IMR-90 (cell line): Measurements from ENCODE around the gene CTSS. TPM values are rescaled to one million over a fixed set of nuclear protein-coding genes. Genes with fewer than 3 reads are reported as not detected.
A peak's percentile ranks its signal among the peaks of the same experiment; 100 is the strongest.
"Not testable (repeated sequence)": the region's sequence is repeated elsewhere in the genome, so short reads cannot be mapped to it uniquely, and the experiment has no call there.

Experiments used
- ATAC-seq: fragments of 200-7000 bp; cut with Tn5 transposase; 2 replicates; pipeline ENCODE4 v1.9.1; 2020; ENCODE audit warnings: low read depth, mild to moderate bottlenecking, moderate library complexity
- BruUV-seq: library from RNA; stranded (reverse); fragments of 400-500 nt; replicated peaks from 2 replicates; lab custom pipeline; 2021; lab: Mats Ljungman, UMichigan
- CTCF ChIA-PET: fragments of 300-600 bp; formaldehyde crosslinking; extraction: SDS; loops from one replicate; lab custom pipeline; 2021; ENCODE audit warnings: antibody characterized with exemption; lab: Yijun Ruan, JAX
- POLR2A ChIA-PET: fragments of 300-600 bp; sonication (Branson Sonifier 250); formaldehyde crosslinking; loops from one replicate; lab custom pipeline; 2022; ENCODE audit warnings: antibody characterized with exemption; ENCODE audit not compliant: unreplicated experiment; lab: Charles Lee
- DNase-seq: peaks from one replicate; pipeline ENCODE4 v3.0.0; 2013
- H2AFZ ChIP-seq: replicated peaks from 2 replicates; pipeline ENCODE3; 2013; ENCODE audit warnings: low read length, mild to moderate bottlenecking; ENCODE audit not compliant: poor library complexity
- H2AK5ac ChIP-seq: 2 replicates; pipeline ENCODE4 v1.6.1; 2013; ENCODE audit warnings: low read depth, low read length, inconsistent platforms
- H2AK9ac ChIP-seq: replicated peaks from 2 replicates; pipeline ENCODE3; 2013; ENCODE audit warnings: mild to moderate bottlenecking, low read depth, low read length, moderate library complexity; ENCODE audit not compliant: poor library complexity
- H2BK120ac ChIP-seq: 2 replicates; pipeline ENCODE4 v1.6.1; 2013; ENCODE audit warnings: low read depth, low read length, inconsistent platforms
- H2BK15ac ChIP-seq: 3 replicates; pipeline ENCODE4 v1.6.1; 2013; ENCODE audit warnings: low read depth, low read length, inconsistent platforms
- H2BK20ac ChIP-seq: 2 replicates; pipeline ENCODE4 v1.6.1; 2013; ENCODE audit warnings: low read depth, mild to moderate bottlenecking, inconsistent platforms, low read length, moderate library complexity
- H2BK5ac ChIP-seq: 2 replicates; pipeline ENCODE4 v1.6.1; 2013; ENCODE audit warnings: mild to moderate bottlenecking, low read depth, low read length, inconsistent platforms; ENCODE audit not compliant: poor library complexity, severe bottlenecking
- H3K14ac ChIP-seq: replicated peaks from 2 replicates; pipeline ENCODE4 v1.6.1; 2013; ENCODE audit warnings: low read depth, low read length, inconsistent platforms
- H3K18ac ChIP-seq: 2 replicates; pipeline ENCODE4 v1.6.1; 2013; ENCODE audit warnings: low read depth, low read length, control low read depth
- H3K23ac ChIP-seq: 2 replicates; pipeline ENCODE4 v1.6.1; 2013; ENCODE audit warnings: low read depth, low read length, inconsistent platforms
- H3K27ac ChIP-seq: 2 replicates; pipeline ENCODE4 v1.5.1; 2013; ENCODE audit warnings: mild to moderate bottlenecking, control low read depth, low read length; ENCODE audit not compliant: insufficient read depth
- H3K27me3 ChIP-seq: 2 replicates; pipeline ENCODE4 v1.6.1; 2013; ENCODE audit warnings: low read length; ENCODE audit not compliant: control insufficient read depth, insufficient read depth
- H3K36me3 ChIP-seq: 2 replicates; pipeline ENCODE4 v1.6.1; 2013; ENCODE audit warnings: low read length, mixed read lengths; ENCODE audit not compliant: control insufficient read depth, insufficient read depth
- H3K4ac ChIP-seq: 2 replicates; pipeline ENCODE4 v1.6.1; 2013; ENCODE audit warnings: low read depth, low read length, inconsistent platforms
- H3K4me1 ChIP-seq: 2 replicates; pipeline ENCODE4 v1.6.1; 2013; ENCODE audit warnings: low read length, mixed read lengths; ENCODE audit not compliant: control insufficient read depth, insufficient read depth
- H3K4me2 ChIP-seq: 2 replicates; pipeline ENCODE4 v1.6.1; 2013; ENCODE audit warnings: low read depth, mild to moderate bottlenecking, control low read depth, low read length, moderate library complexity
- H3K4me3 ChIP-seq: 2 replicates; pipeline ENCODE4 v1.5.1; 2013; ENCODE audit warnings: low read depth, mild to moderate bottlenecking, control low read depth, low read length, moderate library complexity; ENCODE audit not compliant: insufficient read depth
- H3K56ac ChIP-seq: 2 replicates; pipeline ENCODE4 v1.6.1; 2013; ENCODE audit warnings: low read length, inconsistent platforms; ENCODE audit not compliant: insufficient read depth; ENCODE audit errors: extremely low read depth
- H3K79me1 ChIP-seq, 2 experiments: 2 replicates each; pipeline ENCODE4 v1.6.1; 2013; ENCODE audit warnings: low read length in 2 of 2, inconsistent platforms in 1 of 2, low read depth in 1 of 2
- H3K9ac ChIP-seq: 2 replicates; pipeline ENCODE4 v1.6.1; 2013; ENCODE audit warnings: low read depth, low read length, control low read depth
- H3K9me1 ChIP-seq: 2 replicates; pipeline ENCODE4 v1.6.1; 2013; ENCODE audit warnings: low read length, inconsistent platforms; ENCODE audit not compliant: insufficient read depth
- H3K9me3 ChIP-seq: 2 replicates; pipeline ENCODE4 v1.6.1; 2013; ENCODE audit warnings: low read length; ENCODE audit not compliant: control insufficient read depth, insufficient read depth
- H4K20me1 ChIP-seq: 2 replicates; pipeline ENCODE4 v1.6.1; 2013; ENCODE audit warnings: low read length, inconsistent platforms; ENCODE audit not compliant: insufficient read depth
- H4K5ac ChIP-seq: 2 replicates; pipeline ENCODE4 v1.6.1; 2013; ENCODE audit warnings: mild to moderate bottlenecking, low read depth, low read length, control low read depth
- H4K8ac ChIP-seq, 2 experiments: 2 replicates each; pipeline ENCODE4 v1.6.1; 2013; ENCODE audit warnings: low read depth in 2 of 2, low read length in 2 of 2, control low read depth in 1 of 2, inconsistent platforms in 1 of 2
- H4K91ac ChIP-seq: 2 replicates; pipeline ENCODE4 v1.6.1; 2013; ENCODE audit warnings: low read depth, low read length, inconsistent platforms; ENCODE audit not compliant: insufficient read depth
- WGBS, 2 experiments: methylation state at CpG; one replicate each; pipeline versions ENCODE4 v1.1.5 to v1.1.7; 2013; ENCODE audit warnings: missing lambda C conversion rate in 2 of 2; ENCODE audit not compliant: insufficient read length in 1 of 2; ENCODE audit errors: extremely low coverage in 2 of 2; 5-methylcytosine and 5-hydroxymethylcytosine counted together
- dilution Hi-C: fragments of 300-500 bp; cut with HindIII; formaldehyde crosslinking; loops from one replicate; pipeline ENCODE4 v1.14.3; 2018; ENCODE audit warnings: low sequenced_read_pairs; ENCODE audit not compliant: unreplicated experiment
- in situ Hi-C: fragments of 300-500 bp; cut with MboI; formaldehyde crosslinking; loops from 3 replicates; pipeline ENCODE4 v1.14.3; 2019; ENCODE audit warnings: low sequenced_read_pairs, inconsistent platforms, mixed read lengths
- intact Hi-C: fragments of 100-400 bp; cut with micrococcal nuclease; formaldehyde crosslinking; loops from 2 replicates; pipeline ENCODE4 v1.10.0; 2022
- polyA plus RNA-seq, 3 experiments: library from polyadenylated mRNA; depleted of rRNA; stranded (reverse); fragments of >200 nt; gene quantifications; 2 replicates each; pipeline ENCODE4 v1.2.3, GENCODE V29; 2012; ENCODE audit warnings: low replicate concordance in 1 of 3
- total RNA-seq: library from RNA; depleted of rRNA; stranded (reverse); fragments of >200 nt; gene quantifications from 2 replicates; pipeline ENCODE4 v1.2.3, GENCODE V29; 2012

CTSS gene
- total and polyA plus RNA-seq, 2 of the 4 experiments (the other 2 are of a cell fraction), result 0.18 to 0.48 TPM

- H2BK5ac ChIP-seq, H3K9ac ChIP-seq, H3K4me3 ChIP-seq, H3K27me3 ChIP-seq, H3K9me3 ChIP-seq, dilution Hi-C loops, ATAC-seq, H4K5ac ChIP-seq, H3K4ac ChIP-seq, H3K4me2 ChIP-seq, H2BK120ac ChIP-seq, in situ Hi-C loops, H3K23ac ChIP-seq, H3K79me1 ChIP-seq, intact Hi-C loops, H3K36me3 ChIP-seq, H2AFZ ChIP-seq, H3K27ac ChIP-seq, H2AK9ac ChIP-seq, H2BK15ac ChIP-seq, H4K8ac ChIP-seq, DNase-seq, H3K9me1 ChIP-seq, H3K14ac ChIP-seq, H3K56ac ChIP-seq, POLR2A ChIA-PET, H4K20me1 ChIP-seq, H4K91ac ChIP-seq, H3K18ac ChIP-seq, H2BK20ac ChIP-seq, BruUV-seq: not testable (repeated sequence)
- CTCF ChIA-PET, result interaction anchor here (1.0 kb wide), 1 partner anchor 12 kb away, joined by 3 read pairs; no protein-coding TSS in a partner anchor
- WGBS, 2 experiments, result no CpG with 5 or more reads among the region's 1 CpG
- H3K4me1 ChIP-seq, result peaks cover 11% of the 10 kb centered on the region
- H2AK5ac ChIP-seq, result 0 out of 2 replicates have a peak overlapping the region, but pooled peaks have one; percentile 3
These were observed 2.1 kb upstream of the CTSS start for GRCh38 chr1:150767704-150768103.

- no CpG with 5 or more reads among the region's 1 CpG for WGBS, 2 experiments
- POLR2A ChIA-PET, H3K27me3 ChIP-seq, H3K23ac ChIP-seq, H3K36me3 ChIP-seq, H3K9me1 ChIP-seq, DNase-seq, H3K9me3 ChIP-seq, dilution Hi-C loops, ATAC-seq, H3K79me1 ChIP-seq, H3K56ac ChIP-seq, H3K27ac ChIP-seq, BruUV-seq, H2AK9ac ChIP-seq, in situ Hi-C loops, H2AFZ ChIP-seq, H3K9ac ChIP-seq, H4K20me1 ChIP-seq, H4K91ac ChIP-seq, intact Hi-C loops, H2BK20ac ChIP-seq, H3K4me3 ChIP-seq: not testable (repeated sequence)
- Histone ChIP-seq H4K8ac (peak overlapping the region; percentile 22 to 61; a peak in 1 of 4 replicates), H3K18ac (peak overlapping the region; percentile 99), H3K4ac (peak overlapping the region; percentile 70; the same call in 1 of the 2 replicates), H2BK120ac (peak overlapping the region; percentile 61; the same call in 1 of the 2 replicates), H2AK5ac (peak overlapping the region; percentile 35; the same call in 1 of the 2 replicates), H2BK15ac (0 out of 3 replicates have a peak overlapping the region, but pooled peaks have one; percentile 15), H3K4me1 (peaks cover 11% of the 10 kb centered on the region), H4K5ac (peak overlapping the region; percentile 89), H2BK5ac (peak overlapping the region; percentile 2), H3K4me2 (0 out of 2 replicates have a peak overlapping the region, but pooled peaks have one; percentile 71), H3K14ac (peak overlapping the region; percentile 51)
- CTCF ChIA-PET, result interaction anchor here (0.5 to 0.6 kb wide), 2 partner anchors 16 to 144 kb away, joined by 3 to 4 read pairs; no protein-coding TSS in a partner anchor
These were observed 361 bp upstream of the CTSS start for GRCh38 chr1:150765977-150766301.
